Stimulated activated CD8-positive, alpha-beta memory T cell treated with anti-CD3 and anti-CD28 coated beads, Interleukin-15, amount 100 ng/mL, for 24 hours (primary cell): ENCODE data around the gene LAMA5.

Source experiments
- DNase-seq: peaks from one replicate; pipeline ENCODE4 v3.0.0-alpha.2; 2020; ENCODE audit warnings: low read depth

LAMA5 gene

DNA sequence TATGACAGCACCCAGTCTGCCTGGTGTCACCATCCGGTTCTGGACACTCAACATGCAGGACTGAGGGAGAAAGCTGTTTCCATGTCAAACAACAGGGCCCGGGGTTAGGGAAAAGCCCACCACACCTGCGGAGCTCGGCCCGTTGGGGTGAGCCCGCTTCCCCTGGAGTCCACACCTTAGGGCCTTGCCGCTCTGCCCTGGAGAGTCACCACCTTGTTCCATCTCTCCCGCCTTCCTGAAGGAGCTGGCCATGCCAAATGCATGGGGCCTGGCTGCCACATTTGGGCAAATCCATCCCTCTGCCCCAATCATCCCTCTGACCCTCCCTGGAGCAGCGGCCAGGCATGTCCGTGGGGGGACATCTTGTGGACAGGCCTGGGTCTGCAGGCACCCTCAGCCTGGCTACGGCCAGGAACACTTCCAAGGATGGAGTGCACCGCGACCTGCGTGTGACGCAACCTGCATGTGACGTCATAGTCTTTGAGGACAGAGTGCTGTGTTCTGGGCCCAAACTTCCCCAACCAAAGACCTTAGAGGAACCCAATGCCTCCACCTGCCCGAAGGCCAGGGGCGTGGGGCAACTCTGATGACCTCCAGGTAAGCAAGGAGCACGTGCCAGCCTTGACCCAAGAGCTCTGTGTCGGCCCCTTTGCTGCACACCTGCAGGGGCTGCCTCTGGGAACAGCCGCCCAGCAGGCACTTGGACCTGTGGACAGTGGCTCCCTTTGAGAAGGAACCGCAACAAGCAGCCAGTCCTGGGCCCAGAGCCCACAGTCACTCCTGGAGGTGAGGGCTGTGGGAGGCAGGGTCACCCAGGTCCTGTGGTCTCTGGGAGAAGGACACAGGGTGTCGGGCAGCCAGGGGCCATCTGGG is 38.2 kb upstream of the LAMA5 start:
- no peak for DNase-seq

DNA sequence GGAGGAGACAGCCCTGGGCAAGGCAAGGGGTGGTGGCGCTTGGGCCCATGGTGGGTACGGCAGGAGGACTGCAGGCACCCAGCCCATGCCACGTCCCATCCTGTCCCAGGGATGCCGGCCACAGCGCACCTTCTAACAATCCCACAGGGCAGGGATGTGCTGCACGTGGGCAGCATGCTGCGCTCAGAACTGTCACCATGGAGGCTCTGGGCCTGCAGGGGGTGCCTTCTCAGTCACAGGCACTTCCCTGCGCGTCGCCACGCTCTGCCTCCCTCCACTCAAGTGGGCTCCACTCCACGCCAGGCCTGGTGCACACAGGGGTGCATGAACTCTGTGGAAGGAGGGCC is 37.6 kb upstream of the LAMA5 start:
- DNase-seq, result no peak

- no peak for DNase-seq
These were observed 37.1 kb upstream of the LAMA5 start for GRCh38 chr20:62404112-62404665.

- no peak for DNase-seq
These were observed 36.2 kb upstream of the LAMA5 start for GRCh38 chr20:62403331-62403730.

- no peak for DNase-seq
These were observed 35.5 kb upstream of the LAMA5 start for GRCh38 chr20:62402456-62403150.

GRCh38 chr20:62401331-62401779 is 34.2 kb upstream of the LAMA5 start:
- no peak for DNase-seq

- DNase-seq, result no peak
These were observed 33.4 kb upstream of the LAMA5 start for GRCh38 chr20:62400541-62400940.

- no peak for DNase-seq
These were observed 32.9 kb upstream of the LAMA5 start for GRCh38 chr20:62400021-62400420.

DNA sequence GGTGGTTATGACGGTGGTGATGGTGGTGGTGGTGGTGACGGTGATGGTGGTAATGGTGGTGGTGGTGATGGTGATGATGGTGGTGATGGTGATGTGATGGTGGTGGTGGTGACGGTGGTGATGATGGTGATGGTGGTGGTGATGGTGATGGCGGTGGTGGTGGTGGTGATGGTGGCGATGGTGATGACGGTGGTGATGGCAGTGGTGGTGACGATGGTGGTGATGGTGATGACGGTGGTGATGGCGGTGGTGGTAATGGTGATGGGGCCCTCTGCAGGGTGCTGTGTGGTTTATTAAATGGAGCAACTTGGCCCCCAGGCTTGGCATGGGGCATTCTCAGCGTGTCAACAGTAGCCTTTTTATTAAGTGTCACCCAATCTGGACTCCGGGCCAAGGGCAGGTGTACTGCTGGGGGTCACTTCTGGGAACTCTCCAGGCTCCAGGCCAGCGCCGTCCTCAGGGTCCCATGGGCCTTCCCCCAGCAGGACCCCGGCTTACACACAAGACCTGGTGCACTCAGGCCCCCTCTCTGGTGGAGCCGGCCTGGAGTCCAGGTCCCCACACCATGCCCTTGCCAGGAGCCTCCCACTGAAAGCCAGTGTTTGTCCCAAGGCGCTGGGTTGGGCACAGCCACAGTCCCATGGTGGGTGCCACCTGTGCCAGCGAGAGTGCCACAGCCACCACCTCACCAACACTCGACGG is 31.2 kb upstream of the LAMA5 start:
- DNase-seq, result no peak

DNA sequence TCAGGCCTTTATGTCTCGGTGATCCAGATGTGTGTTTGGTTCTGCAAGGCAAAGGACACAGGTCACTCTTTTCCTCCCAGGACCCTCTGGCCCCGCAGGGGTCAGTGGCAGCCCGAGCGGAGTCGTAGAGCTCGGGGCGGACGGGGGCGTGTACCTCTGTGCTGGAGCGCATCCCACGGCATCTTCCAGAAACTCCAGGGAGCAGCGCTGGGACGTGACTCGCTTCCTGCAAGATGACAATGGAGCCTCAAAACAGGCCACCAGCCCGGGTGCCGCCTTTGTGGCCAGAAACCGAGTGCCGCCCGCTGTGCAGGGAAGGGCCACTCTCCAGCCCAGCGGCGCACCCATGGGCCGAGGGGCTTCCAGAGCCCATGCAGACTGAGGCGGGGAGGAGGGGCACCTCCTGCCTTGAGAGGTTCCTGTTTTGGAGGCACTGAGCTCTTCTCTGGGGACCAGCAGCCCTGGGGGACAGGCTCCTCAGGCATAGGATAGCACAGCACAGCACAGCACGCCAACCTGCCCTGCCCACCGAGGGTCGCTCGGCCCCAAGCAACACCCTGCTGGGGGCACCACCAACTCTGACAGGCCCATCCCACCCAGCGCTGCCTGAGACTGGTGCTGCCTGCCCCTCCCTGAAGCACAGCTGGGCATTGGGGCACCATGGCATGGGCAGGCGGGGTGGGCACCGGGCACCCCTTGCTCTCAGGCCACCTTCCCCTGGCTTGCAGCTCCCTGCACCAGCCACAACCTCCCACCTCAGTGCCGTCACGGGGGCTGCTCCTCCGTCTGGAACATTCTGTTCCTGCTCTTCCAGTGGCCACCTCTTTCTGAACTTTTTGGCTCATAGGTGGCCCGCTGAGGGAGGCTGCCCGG is 29.5 kb upstream of the LAMA5 start:
- DNase-seq, result no peak

GRCh38 chr20:62395311-62396242 is 28.5 kb upstream of the LAMA5 start:
- no peak for DNase-seq

- DNase-seq, result no peak
These were observed 27.4 kb upstream of the LAMA5 start for GRCh38 chr20:62394248-62395245.

DNA sequence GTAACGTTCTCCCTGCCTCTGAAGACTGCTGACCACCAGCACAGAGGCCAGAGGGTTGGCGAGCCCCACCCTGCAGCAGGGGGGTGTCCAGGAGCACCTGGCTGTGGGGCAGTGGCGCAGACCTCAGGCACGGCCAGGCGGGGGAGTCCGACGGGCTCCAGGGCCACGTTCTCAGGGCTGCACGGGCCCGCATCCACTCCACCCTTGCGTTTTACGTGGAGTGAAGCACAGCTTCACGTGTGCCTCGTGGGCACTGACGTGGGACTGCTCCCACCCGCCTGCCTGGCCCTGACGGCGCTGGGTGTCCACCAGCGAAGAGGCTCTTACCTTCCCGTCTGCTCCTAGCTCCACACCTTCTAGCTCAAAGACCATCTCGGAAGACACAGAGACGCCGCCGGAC is 26.7 kb upstream of the LAMA5 start:
- no peak for DNase-seq

- DNase-seq, result no peak
These were observed 26.2 kb upstream of the LAMA5 start for GRCh38 chr20:62393335-62393665.

- no peak for DNase-seq
These were observed 25.7 kb upstream of the LAMA5 start for GRCh38 chr20:62392621-62393334.

GRCh38 chr20:62392077-62392418 is 24.9 kb upstream of the LAMA5 start:
- DNase-seq, result no peak

- DNase-seq, result no peak
These were observed 24.3 kb upstream of the LAMA5 start for GRCh38 chr20:62391165-62392076.
